Raji (cell line): ENCODE results near the gene FAM107B.

Source experiments
- POLR2A ChIP-seq: IDR thresholded peaks from 2 replicates; pipeline ENCODE4 v1.6.1; 2011; ENCODE audit warnings: low read depth, low read length, control low read depth; ENCODE audit not compliant: insufficient read depth

FAM107B gene

GRCh38 chr10:14563359-14563940, 211.2 kb downstream of the FAM107B start:
- no peak for TF ChIP-seq POLR2A

GRCh38 chr10:14563076-14563336, 211.7 kb downstream of the FAM107B start:
- no peak for TF ChIP-seq POLR2A

GRCh38 chr10:14562218-14563075, 212.2 kb downstream of the FAM107B start:
- no peak for TF ChIP-seq POLR2A

GRCh38 chr10:14560791-14561765, 213.6 kb downstream of the FAM107B start:
- TF ChIP-seq POLR2A = no peak

GRCh38 chr10:14560274-14560673, 214.4 kb downstream of the FAM107B start:
- no peak for TF ChIP-seq POLR2A

GRCh38 chr10:14558025-14558424, 216.7 kb downstream of the FAM107B start:
- TF ChIP-seq POLR2A = no peak

GRCh38 chr10:14557567-14557966, 217.1 kb downstream of the FAM107B start:
- no peak for TF ChIP-seq POLR2A

- no peak for TF ChIP-seq POLR2A
Observed at GRCh38 chr10:14556285-14556956, 218.3 kb downstream of the FAM107B start.

- no peak for TF ChIP-seq POLR2A
Observed at GRCh38 chr10:14555807-14556206, 218.9 kb downstream of the FAM107B start.

GRCh38 chr10:14554491-14555205, 220.0 kb downstream of the FAM107B start:
- TF ChIP-seq POLR2A = no peak

GRCh38 chr10:14554091-14554490, 220.6 kb downstream of the FAM107B start:
- no peak for TF ChIP-seq POLR2A

GRCh38 chr10:14553448-14553847, 221.2 kb downstream of the FAM107B start:
- no peak for TF ChIP-seq POLR2A

GRCh38 chr10:14552015-14552414, 222.7 kb downstream of the FAM107B start:
- no peak for TF ChIP-seq POLR2A

- TF ChIP-seq POLR2A = no peak
Observed at GRCh38 chr10:14550471-14550981, 224.2 kb downstream of the FAM107B start.
